HepG2 (cell line): ENCODE measurements around the gene TCOF1. TPM values are rescaled to one million over a fixed set of nuclear protein-coding genes. Genes with fewer than 3 reads are reported as not detected.

Experiments
- ATF6 ChIP-seq: sonication (generic); formaldehyde crosslinking; conservative IDR thresholded peaks from 2 replicates; pipeline ENCODE4 v1.4.0; 2020; ENCODE audit warnings: missing genetic modification reagents
- FOXA1 ChIP-seq, 2 experiments: fragments of 450-650 bp in 1 of 2; sonication (generic) in 1 of 2; formaldehyde crosslinking in 1 of 2; IDR thresholded peaks; 2 replicates each; pipeline versions ENCODE4 v1.4.0 to v1.6.1; 2016 to 2020; ENCODE audit warnings: missing genetic modification reagents in 1 of 2
- GATA4 ChIP-seq: sonication (generic); IDR thresholded peaks from 2 replicates; pipeline ENCODE4 v1.6.1; 2016; ENCODE audit warnings: antibody characterized with exemption, low read depth, borderline replicate concordance
- HDAC2 ChIP-seq: sonication (generic); formaldehyde crosslinking; IDR thresholded peaks from 2 replicates; pipeline ENCODE4 v1.4.0; 2020; ENCODE audit warnings: missing genetic modification reagents
- IRF9 ChIP-seq: sonication (generic); formaldehyde crosslinking; IDR thresholded peaks from 2 replicates; pipeline ENCODE4 v1.8.0; 2022; ENCODE audit warnings: missing genetic modification reagents, mild to moderate bottlenecking, borderline replicate concordance
- JARID2 ChIP-seq: sonication (generic); formaldehyde crosslinking; IDR thresholded peaks from 2 replicates; pipeline ENCODE4 v1.8.1; 2023; ENCODE audit warnings: missing genetic modification reagents, inconsistent platforms; ENCODE audit not compliant: insufficient replicate concordance
- JUNB ChIP-seq: sonication (generic); formaldehyde crosslinking; IDR thresholded peaks from 2 replicates; pipeline ENCODE4 v1.8.0; 2022; ENCODE audit warnings: missing genetic modification reagents, mild to moderate bottlenecking, borderline replicate concordance
- MAX ChIP-seq: IDR thresholded peaks from 2 replicates; pipeline ENCODE4 v1.6.1; 2012; ENCODE audit warnings: inconsistent platforms
- PRMT3 ChIP-seq: sonication (generic); formaldehyde crosslinking; IDR thresholded peaks from 2 replicates; pipeline ENCODE4 v1.8.1; 2022; ENCODE audit warnings: low read depth, mild to moderate bottlenecking, moderate library complexity, missing genetic modification reagents, borderline replicate concordance
- SP5 ChIP-seq: IDR thresholded peaks from 2 replicates; pipeline ENCODE4 v1.6.1; 2016; ENCODE audit warnings: low read depth, borderline replicate concordance
- TEAD3 ChIP-seq: optimal IDR thresholded peaks from 2 replicates; pipeline ENCODE3; 2016; ENCODE audit warnings: borderline replicate concordance
- TFAP4 ChIP-seq: sonication (generic); IDR thresholded peaks from 2 replicates; pipeline ENCODE4 v1.6.1; 2016; ENCODE audit warnings: low read depth, borderline replicate concordance
- TFDP2 ChIP-seq: sonication (generic); formaldehyde crosslinking; IDR thresholded peaks from 2 replicates; pipeline ENCODE4 v1.4.0; 2020; ENCODE audit warnings: missing genetic modification reagents
- ZBTB38 ChIP-seq: sonication (generic); formaldehyde crosslinking; IDR thresholded peaks from 2 replicates; pipeline ENCODE4 v1.5.1; 2020; ENCODE audit warnings: mild to moderate bottlenecking, missing genetic modification reagents
- ZC3H13 ChIP-seq: sonication (generic); formaldehyde crosslinking; IDR thresholded peaks from 2 replicates; pipeline ENCODE4 v1.8.1; 2023; ENCODE audit warnings: mild to moderate bottlenecking, missing genetic modification reagents, moderate library complexity
- ZNF343 ChIP-seq: sonication (generic); formaldehyde crosslinking; IDR thresholded peaks from 2 replicates; pipeline ENCODE4 v1.4.0; 2020; ENCODE audit warnings: mild to moderate bottlenecking, missing genetic modification reagents
- ZNF710 ChIP-seq: sonication (generic); formaldehyde crosslinking; IDR thresholded peaks from 2 replicates; pipeline ENCODE4 v1.5.0; 2020; ENCODE audit warnings: mild to moderate bottlenecking, missing genetic modification reagents, borderline replicate concordance
- ZNF724P ChIP-seq: sonication (generic); formaldehyde crosslinking; IDR thresholded peaks from 2 replicates; pipeline ENCODE4 v1.8.0; 2022; ENCODE audit warnings: missing genetic modification reagents, borderline replicate concordance
- ZNF766 ChIP-seq: sonication (generic); formaldehyde crosslinking; IDR thresholded peaks from 2 replicates; pipeline ENCODE4 v1.5.0; 2020; ENCODE audit warnings: missing genetic modification reagents, borderline replicate concordance
- polyA plus RNA-seq, 8 experiments: library from polyadenylated mRNA; depleted of rRNA in 3 of 8; stranded (reverse) in 7 of 8; unstranded in 1 of 8; fragments of >200 nt; fragmentation: Illumina TruSeq in 4 of 8; extraction: Trizol in 4 of 8; gene quantifications; 2 replicates each; pipeline versions ENCODE4 v1.2.1 to v1.2.3, GENCODE V29; 2011 to 2016; ENCODE audit warnings: low read depth in 4 of 8, missing spikeins in 1 of 8, mixed read lengths in 1 of 8; ENCODE audit not compliant: insufficient read depth in 1 of 8
- total RNA-seq, 5 experiments: library from RNA; depleted of rRNA; stranded (reverse); fragments of >200 nt; fragmentation: Illumina TruSeq; extraction: Trizol; gene quantifications; 2 replicates each; pipeline ENCODE4 v1.2.3, GENCODE V29; 2016; ENCODE audit warnings: low read depth in 1 of 5

The TCOF1 gene
- total and polyA plus RNA-seq, 2 of the 13 experiments (the other 11 are each of a cell fraction or from before 2014, with no cell fraction given): 10.1 to 41.6 TPM

GRCh38 chr5:150358261-150359095 is 981 bp downstream of the TCOF1 start (continued):
- 0 out of 2 replicates have a peak, but pooled peaks have one; percentile 43 for TF ChIP-seq IRF9 (CRISPR knock-in tag)
- peak; percentile 49; the same call in 1 of the 2 replicates for TF ChIP-seq ZNF710 (CRISPR knock-in tag)
- peak; percentile 59 for TF ChIP-seq SP5
- no peak for TF ChIP-seq FOXA1 (IDR thresholded peaks at IDR 0.05)
- peak; percentile 83 for TF ChIP-seq FOXA1 (CRISPR knock-in tag; IDR thresholded peaks at IDR 0.05)
- TF ChIP-seq JARID2 (CRISPR knock-in tag): no peak
- TF ChIP-seq TFAP4: no peak
- peak; percentile 19; the same call in 1 of the 2 replicates for TF ChIP-seq MAX
- TF ChIP-seq JUNB (CRISPR knock-in tag): 0 out of 2 replicates have a peak, but pooled peaks have one; percentile 1
- TF ChIP-seq TFDP2 (CRISPR knock-in tag): peak; percentile 28; the same call in 1 of the 2 replicates
- peak; percentile 85 for TF ChIP-seq TEAD3 (CRISPR knock-in tag)
- TF ChIP-seq ATF6: no peak
- TF ChIP-seq ZNF766 (CRISPR knock-in tag): no peak
- TF ChIP-seq ZNF343: no peak
- peak; percentile 7; the same call in 1 of the 2 replicates for TF ChIP-seq ZC3H13 (CRISPR knock-in tag)
- no peak for TF ChIP-seq GATA4
- TF ChIP-seq ZNF724P (CRISPR knock-in tag): 0 out of 2 replicates have a peak, but pooled peaks have one; percentile 15
- TF ChIP-seq HDAC2 (CRISPR knock-in tag): 0 out of 2 replicates have a peak, but pooled peaks have one; percentile 15
- TF ChIP-seq ZBTB38 (CRISPR knock-in tag): 0 out of 2 replicates have a peak, but pooled peaks have one; percentile 16
- peak; percentile 11; the same call in 1 of the 2 replicates for TF ChIP-seq PRMT3 (CRISPR knock-in tag)
